ENCODE data around the gene OR56A1.

Gene OR56A1

DNA sequence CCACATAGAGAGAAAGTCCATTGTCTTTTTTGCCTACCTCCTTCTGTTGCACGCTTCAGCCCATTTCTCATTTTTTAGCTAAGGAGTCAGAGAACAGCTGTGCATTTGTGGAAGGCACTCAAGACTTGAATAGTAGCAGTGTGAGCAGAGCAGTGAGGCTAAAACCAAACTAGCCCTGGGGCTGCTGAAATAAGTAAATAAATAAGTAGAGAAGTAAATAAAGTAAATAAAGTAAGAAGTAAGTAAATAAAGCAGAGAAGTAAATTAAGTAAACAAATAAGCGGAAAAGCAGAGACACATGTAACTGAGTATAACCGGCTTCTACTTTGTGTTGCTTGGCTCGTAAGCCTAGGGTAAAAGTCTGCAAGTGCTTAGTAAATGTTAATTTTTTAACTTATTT lies 41.4 kb downstream of the OR56A1 start:
- DNase-seq (ENCODE audit: low read depth in 3 of 3): no peak

DNA sequence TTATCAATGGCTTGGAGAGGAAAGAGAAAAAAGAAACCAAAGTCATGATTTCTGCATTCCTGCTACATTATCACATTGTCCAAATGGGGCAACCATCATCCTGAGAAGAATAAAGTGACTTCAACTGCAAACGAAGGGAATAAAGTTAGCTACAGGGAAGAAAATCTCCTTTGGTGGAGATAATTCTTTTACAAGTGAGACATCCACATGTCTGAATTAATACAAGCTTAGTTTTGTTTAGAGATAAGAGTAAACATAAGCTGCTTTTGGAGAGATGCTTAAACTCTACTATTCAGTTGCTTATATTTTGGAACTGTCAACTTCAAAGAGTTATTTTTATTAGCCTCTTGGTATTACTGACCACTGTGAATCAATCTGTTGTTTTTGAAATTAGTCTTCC lies 43.7 kb downstream of the OR56A1 start, which contains the start of gene OR52L1:
Gene OR52L1 (minus strand): TSS at position 101 of the 400 bp plus-strand sequence. CDS start 55 bp downstream, at position 46.
- no peak for DNase-seq (ENCODE audit: low read depth in 3 of 3)

DNA sequence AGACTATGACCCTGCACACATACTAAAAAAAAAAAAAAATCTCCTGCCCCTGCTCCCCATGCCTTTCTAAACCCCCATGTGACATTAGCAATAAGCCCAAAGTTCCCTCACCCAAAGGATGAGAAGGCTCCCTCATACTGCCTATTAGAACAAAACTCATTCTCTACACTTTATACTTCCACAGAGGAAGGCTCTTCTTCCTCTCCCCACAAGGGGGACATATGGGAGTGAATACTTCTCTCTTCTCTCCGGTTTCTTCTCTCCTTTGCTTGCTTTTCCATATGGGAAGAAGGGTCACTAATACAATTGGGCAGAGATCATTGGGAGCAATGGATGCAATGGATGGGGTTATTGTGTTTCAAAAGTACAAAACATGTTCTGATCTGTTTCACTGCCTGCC lies 47.1 kb downstream of the OR56A1 start:
- DNase-seq (ENCODE audit: low read depth in 3 of 3): no peak

DNA sequence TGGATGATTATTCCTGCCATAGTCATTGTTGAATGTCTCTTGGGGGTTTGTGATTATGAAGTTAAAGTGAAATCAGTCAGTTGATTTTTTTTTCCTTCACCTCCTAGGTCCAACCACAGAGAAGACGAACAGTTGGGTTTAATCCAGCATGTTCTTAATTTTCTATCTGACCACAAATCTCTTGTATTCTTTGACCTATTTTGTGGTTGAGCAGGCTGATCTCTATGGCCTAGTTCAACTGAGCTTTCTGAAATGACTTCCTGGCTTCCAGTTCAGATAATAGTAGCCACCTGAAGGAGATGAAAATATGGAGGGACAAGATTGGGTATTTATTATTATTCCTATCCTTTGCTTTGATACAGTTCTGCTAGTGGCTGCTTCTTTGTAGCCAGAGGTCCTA lies 57.0 kb downstream of the OR56A1 start:
- no peak for DNase-seq (ENCODE audit: low read depth in 3 of 3)
